ENCODE data around the gene SNRNP70.
A peak's percentile ranks its signal among the peaks of the same experiment; 100 is the strongest.
"Not testable (repeated sequence)": the region's sequence is repeated elsewhere in the genome, so short reads cannot be mapped to it uniquely, and the experiment has no call there.

Gene SNRNP70

GRCh38 chr19:49121841-49122240, 36.6 kb downstream of the SNRNP70 start:
- FAIRE-seq: not testable (repeated sequence)

- FAIRE-seq: not testable (repeated sequence)
These were observed 38.0 kb downstream of the SNRNP70 start for GRCh38 chr19:49123285-49123684.

DNA sequence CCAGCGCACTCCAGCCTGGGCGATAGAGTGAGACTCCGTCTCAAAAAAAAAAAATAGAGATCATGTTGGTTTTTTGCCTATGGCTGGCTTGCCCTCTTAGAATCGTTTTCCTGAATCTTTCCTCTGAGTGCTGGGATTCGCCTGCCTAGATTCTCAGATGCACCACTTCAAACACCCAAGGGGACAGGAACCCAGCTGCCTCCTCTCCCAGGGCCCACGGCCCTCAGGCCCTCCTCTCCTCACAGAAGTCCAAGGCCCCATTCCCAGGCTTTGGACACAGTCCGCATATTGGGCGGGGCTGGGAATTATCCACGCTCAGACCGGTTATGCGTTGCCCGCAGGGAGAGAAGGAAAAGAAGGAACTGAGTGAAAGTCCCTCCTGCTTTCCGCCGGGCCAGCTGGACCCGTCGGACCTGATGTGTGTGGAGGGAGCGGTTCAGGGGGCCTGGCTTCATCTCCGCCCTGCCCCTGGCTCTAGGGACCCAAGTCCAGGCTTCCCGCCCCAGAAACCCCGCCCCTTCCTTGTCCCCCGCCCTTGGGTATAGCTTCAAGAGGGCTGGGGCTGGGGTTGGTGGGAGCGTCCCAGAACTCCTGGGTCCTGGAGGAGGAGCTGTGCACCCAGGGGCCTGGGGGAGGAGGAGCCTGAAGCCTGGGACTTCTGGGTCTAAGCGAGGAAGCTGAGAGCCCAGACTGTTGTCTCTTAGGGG, 39.9 kb downstream of the SNRNP70 start:
- FAIRE-seq: no peak

GRCh38 chr19:49126575-49126974, 41.3 kb downstream of the SNRNP70 start:
- FAIRE-seq: no peak

DNA sequence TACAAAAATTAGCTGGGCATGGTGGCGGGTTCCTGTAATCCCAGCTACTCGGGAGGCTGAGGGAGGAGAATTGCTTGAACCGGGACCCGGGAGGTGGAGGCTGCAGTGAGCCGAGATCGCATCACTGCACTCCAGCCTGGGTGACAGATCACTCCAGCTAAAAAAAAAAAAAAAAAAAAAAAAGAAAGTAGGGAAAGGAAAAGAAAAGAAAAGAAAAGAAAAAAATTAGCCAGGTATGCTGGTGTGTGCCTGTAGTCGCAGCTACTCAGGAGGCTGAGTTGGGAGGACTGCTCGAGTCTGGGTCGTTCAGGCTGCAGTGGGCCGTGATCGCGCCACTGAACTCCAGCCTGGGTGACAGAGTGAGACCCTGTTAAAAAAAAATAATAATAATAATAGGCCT, 42.0 kb downstream of the SNRNP70 start:
- FAIRE-seq: not testable (repeated sequence)

DNA sequence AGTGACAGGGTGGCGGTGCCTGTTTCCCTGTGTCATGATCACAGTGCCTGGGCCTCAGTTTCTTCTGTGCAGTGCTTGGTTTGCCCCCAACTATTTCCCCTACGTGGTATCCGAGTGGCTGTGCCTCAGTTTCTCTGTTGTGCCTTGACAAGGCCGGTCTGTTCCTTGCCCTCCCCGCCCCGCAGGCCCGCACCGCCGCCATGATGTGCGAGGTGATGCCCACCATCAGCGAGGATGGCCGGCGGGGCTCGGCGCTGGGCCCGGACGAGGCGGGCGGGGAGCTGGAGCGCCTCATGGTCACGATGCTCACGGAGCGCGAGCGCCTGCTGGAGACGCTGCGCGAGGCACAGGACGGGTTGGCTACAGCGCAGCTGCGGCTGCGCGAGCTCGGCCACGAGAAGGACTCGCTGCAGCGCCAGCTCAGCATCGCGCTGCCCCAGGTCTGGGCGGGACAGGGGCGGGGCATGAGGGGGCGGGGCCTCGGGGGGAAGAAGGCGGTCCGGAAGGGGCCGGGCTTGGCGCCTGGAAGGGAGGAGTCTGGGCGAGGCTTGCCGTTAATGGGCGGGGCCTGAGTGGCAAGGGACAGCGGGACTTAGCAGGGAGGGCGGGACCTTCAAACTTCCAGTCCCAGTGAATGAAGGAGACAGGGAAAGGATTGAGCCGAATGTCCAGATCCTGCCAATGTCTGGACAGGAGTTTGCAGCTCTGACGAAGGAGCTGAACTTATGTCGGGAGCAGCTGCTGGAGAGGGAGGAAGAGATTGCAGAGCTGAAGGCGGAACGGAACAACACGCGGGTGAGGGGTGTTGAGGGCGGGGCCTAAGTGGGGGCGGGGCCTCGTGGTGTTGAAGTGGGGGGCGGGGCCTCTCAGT, 42.7 kb downstream of the SNRNP70 start:
- FAIRE-seq: peak; percentile 45

GRCh38 chr19:49128545-49129237, 43.4 kb downstream of the SNRNP70 start:
- FAIRE-seq: no peak

- no peak for FAIRE-seq
These were observed 44.0 kb downstream of the SNRNP70 start for GRCh38 chr19:49129238-49129583.

DNA sequence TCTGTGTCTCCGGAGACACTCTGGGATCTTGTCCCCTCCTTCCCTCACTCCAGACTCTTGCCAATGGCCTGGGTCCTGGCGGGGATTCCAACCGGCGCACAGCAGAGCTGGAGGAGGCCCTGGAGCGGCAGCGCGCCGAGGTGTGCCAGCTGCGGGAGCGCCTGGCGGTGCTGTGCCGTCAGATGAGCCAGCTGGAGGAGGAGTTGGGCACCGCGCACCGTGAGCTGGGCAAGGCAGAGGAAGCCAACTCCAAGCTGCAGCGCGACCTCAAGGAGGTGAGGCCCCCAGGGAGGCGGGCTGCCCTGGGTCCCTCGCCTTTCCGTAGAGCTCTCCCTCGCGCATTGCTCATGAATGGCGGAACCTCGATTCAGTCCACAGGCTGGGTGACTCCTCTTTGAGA, 45.1 kb downstream of the SNRNP70 start:
- FAIRE-seq: no peak

- no peak for FAIRE-seq
These were observed 47.8 kb downstream of the SNRNP70 start for GRCh38 chr19:49132974-49133609.

GRCh38 chr19:49133621-49134454, 48.6 kb downstream of the SNRNP70 start:
- FAIRE-seq: no peak

GRCh38 chr19:49135686-49136085, 50.4 kb downstream of the SNRNP70 start:
- no peak for FAIRE-seq

- FAIRE-seq: no peak
These were observed 51.5 kb downstream of the SNRNP70 start for GRCh38 chr19:49136771-49137171.

- no peak for FAIRE-seq
These were observed 55.7 kb downstream of the SNRNP70 start for GRCh38 chr19:49140951-49141350.

DNA sequence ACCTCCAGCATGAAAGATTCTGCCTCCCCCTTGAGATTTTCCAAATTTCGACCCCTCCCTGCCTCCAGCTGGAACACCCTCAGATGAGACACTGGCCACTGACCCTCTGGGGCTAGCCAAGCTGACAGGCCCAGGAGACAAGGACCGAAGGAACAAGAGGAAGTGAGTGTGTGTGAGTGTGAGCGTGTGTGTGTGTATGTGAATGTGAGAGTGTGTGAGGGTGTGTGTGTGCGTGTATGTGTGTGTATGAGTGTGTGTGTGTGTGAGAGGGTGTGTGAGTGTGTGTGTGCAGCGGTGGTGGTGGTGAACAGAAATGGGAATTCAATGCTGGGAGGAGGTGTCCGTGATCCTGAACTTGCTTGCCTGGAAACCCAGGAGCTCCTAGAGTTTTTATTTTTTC, 56.1 kb downstream of the SNRNP70 start:
- no peak for FAIRE-seq

DNA sequence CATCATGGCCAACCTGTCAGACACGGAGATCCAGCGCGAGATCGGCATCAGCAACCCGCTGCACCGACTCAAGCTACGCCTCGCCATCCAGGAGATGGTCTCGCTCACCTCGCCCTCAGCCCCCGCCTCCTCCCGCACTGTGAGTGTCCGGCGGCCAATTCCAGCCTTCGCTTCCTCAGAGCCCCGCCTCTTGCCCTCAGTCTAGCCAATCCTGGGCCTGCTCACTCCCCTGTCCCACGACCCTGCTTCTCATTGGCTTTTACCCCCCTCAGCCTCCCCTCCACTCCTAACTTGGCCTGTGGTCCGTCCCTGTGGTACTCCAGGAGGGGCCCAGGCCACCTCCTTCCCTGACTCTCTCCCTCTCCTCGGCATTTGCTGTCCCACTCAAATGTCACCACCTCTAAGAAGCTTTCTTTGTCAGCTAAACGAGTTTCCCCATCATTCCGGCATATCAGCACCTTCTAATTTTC, 57.6 kb downstream of the SNRNP70 start:
- FAIRE-seq: peak; percentile 93

DNA sequence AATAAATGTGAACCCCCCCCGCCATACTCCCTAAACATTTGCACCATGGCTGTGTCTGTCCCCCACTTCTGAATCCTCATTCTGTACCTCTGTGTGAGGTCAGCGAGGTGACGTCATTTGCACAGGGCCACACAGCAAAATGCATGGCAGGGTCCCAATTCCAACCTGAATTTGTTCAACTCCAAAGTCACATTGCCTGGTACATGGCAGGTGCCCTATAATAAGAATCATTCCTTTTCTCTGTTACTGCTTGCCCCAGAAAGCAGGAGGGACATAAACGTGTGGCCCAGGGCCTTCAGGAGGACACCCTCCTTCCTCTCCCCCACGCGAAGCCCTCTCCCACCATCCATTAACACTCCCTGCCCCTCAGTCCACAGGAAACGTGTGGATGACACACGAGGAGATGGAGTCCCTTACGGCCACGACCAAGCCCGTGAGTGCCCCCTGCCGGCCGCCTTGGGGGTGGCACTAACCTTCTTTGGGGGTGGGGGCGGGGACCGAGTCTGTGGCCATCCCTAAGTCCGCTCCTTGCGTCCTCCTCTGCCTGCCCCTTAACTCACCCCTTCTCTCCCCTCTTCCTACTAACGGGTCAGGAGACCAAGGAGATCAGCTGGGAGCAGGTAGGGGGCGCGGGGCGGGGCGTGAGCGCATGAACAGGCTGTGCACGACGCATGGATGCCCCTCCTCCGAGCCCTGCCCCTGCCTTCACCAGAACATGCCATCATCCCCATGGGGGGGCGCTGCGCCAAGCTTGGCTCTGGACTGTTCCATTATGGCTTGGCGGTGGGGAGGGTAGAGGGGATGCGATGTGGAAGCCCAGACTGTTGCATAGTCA, 60.5 kb downstream of the SNRNP70 start:
- FAIRE-seq: no peak

DNA sequence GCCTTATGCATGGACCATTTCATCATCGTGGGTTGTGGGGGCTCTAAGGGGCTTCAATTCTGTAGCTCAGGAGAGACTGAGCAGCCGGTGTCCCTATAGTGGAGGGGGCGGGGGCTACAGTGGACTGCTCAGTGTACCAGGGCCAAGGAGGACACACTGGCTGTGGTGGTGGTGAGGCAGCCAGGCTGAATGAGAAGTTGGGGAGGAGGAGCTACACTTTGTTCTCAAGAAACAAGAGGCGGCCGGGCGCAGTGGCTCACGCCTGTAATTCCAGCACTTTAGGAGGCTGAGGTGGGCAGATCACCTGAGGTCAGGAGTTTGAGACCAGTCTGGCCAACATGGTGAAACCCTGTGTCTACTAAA, 61.1 kb downstream of the SNRNP70 start:
- not testable (repeated sequence) for FAIRE-seq

DNA sequence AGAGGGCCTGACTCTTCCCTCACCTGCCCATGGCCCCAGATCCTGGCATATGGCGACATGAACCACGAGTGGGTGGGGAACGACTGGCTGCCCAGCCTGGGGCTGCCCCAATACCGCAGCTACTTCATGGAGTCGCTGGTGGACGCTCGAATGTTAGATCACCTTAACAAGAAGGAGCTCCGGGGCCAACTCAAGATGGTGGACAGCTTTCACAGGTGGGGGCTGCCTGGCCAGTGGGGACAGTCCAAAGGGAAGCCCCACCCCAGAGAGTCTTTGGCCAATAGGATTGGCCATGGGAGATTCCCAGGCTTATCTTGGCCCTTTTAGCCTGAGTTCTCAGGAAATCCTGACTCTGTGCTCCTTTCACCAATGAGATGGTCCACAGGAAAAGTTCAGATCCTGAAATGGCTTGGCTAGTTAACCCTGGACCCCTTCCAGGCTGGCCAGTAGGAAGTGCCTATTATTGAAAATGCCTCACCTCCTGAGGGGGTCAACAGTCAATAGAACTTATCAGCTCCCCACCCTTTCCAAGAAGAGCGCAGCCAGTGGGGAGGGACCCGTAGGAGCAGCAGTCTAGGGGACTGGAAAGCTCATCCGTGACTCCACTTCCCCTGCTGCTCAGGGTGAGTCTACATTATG, 62.9 kb downstream of the SNRNP70 start:
- FAIRE-seq: no peak

GRCh38 chr19:49148784-49149651, 63.8 kb downstream of the SNRNP70 start:
- FAIRE-seq: peak; percentile 97

Measured in G401.6 (cell line).